Activated T-helper 1 cell treated with anti-CD3 and anti-CD28 coated beads, Interleukin-12 subunit alpha, Interleukin-12 subunit beta, Interleukin-2, Interleukin-4 antibody, amounts not matched to agents 30 ng/mL and 10 ng/mL and 1 ng/mL, durations not matched to agents 14 hours and 24 hours and 36 hours (primary cell): Measurements from ENCODE around the gene CCNJ. TPM values are rescaled to one million over a fixed set of nuclear protein-coding genes. Genes with fewer than 3 reads are reported as not detected.
"Not testable (repeated sequence)": the region's sequence is repeated elsewhere in the genome, so short reads cannot be mapped to it uniquely, and the experiment has no call there.

Experiments
- DNase-seq: peaks from one replicate; pipeline ENCODE4 v3.0.0; 2021; ENCODE audit warnings: low spot score
- H3K27ac Mint-ChIP-seq: one replicate; pipeline ENCODE4 v1.8.0; 2021; ENCODE audit warnings: mild to moderate bottlenecking, mixed read lengths
- H3K27me3 Mint-ChIP-seq: one replicate; pipeline ENCODE4 v1.8.0; 2022; ENCODE audit warnings: mild to moderate bottlenecking, moderate library complexity, mixed read lengths; ENCODE audit not compliant: insufficient read depth
- H3K36me3 Mint-ChIP-seq: one replicate; pipeline ENCODE4 v1.8.0; 2021; ENCODE audit warnings: low read depth, mixed read lengths
- H3K4me1 Mint-ChIP-seq: one replicate; pipeline ENCODE4 v1.8.0; 2021; ENCODE audit warnings: low read depth, mixed read lengths
- H3K4me3 Mint-ChIP-seq: one replicate; pipeline ENCODE4 v1.8.0; 2021; ENCODE audit warnings: mild to moderate bottlenecking, moderate library complexity, mixed read lengths
- H3K9me3 Mint-ChIP-seq: one replicate; pipeline ENCODE4 v1.8.0; 2021; ENCODE audit warnings: mixed read lengths
- intact Hi-C: fragments of 100-400 bp; cut with micrococcal nuclease; formaldehyde crosslinking; loops from one replicate; pipeline ENCODE4 v1.15.1; 2024
- total RNA-seq: library from RNA; stranded (reverse); gene quantifications from 2 replicates; pipeline ENCODE4 v1.2.3, GENCODE V29; 2022

CCNJ gene
- total RNA-seq, 1 donor from 2014 or later, result 9.7 TPM

- intact Hi-C loops, result loop anchor here (5.0 to 10.0 kb wide), 4 partner anchors 254 to 794 kb away; partner anchors contain the start of genes LCOR, SORBS1 and TM9SF3
- DNase-seq, result no peak
- Mint-ChIP-seq H3K27me3 (peaks cover 16% of the 10 kb centered on the region), H3K9me3 (peaks cover 3% of the 10 kb centered on the region), H3K4me1 (peaks cover 24% of the 10 kb centered on the region), H3K36me3 (peaks cover 12% of the 10 kb centered on the region), H3K4me3 (no peak overlapping the region), H3K27ac (no peak overlapping the region)
Observed at GRCh38 chr10:96041146-96041545, 2.2 kb upstream of the CCNJ start.

GRCh38 chr10:96043893-96044715, 721 bp downstream of the CCNJ start:
- Mint-ChIP-seq H3K36me3 (peaks cover 32% of the 10 kb centered on the region), H3K4me3 (peak overlapping the region; percentile 92), H3K9me3 (peaks cover 3% of the 10 kb centered on the region), H3K27ac (peak overlapping the region; percentile 81), H3K27me3 (no peaks in the 10 kb centered on the region), H3K4me1 (peaks cover 50% of the 10 kb centered on the region)
- peak; percentile 38 for DNase-seq
- intact Hi-C loops, result loop anchor here (1.0 to 10.0 kb wide), 10 partner anchors 19 to 791 kb away; partner anchors contain the start of genes CC2D2B, LCOR, SORBS1 and TCTN3

GRCh38 chr10:96044736-96045135, 1.4 kb downstream of the CCNJ start:
- Mint-ChIP-seq H3K4me3 (peak overlapping the region; percentile 92), H3K27me3 (no peaks in the 10 kb centered on the region), H3K9me3 (peaks cover 3% of the 10 kb centered on the region), H3K36me3 (peaks cover 37% of the 10 kb centered on the region), H3K27ac (peak overlapping the region; percentile 81), H3K4me1 (peaks cover 55% of the 10 kb centered on the region)
- intact Hi-C loops, result loop anchor here (1.0 to 10.0 kb wide), 6 partner anchors 19 to 790 kb away; partner anchors contain the start of genes CC2D2B, LCOR, SORBS1 and TM9SF3
- no peak for DNase-seq

GRCh38 chr10:96046546-96046945, 3.2 kb downstream of the CCNJ start:
- Mint-ChIP-seq H3K36me3 (peaks cover 44% of the 10 kb centered on the region), H3K27ac (no peak overlapping the region), H3K4me3 (no peak overlapping the region), H3K9me3 (peaks cover 3% of the 10 kb centered on the region), H3K27me3 (no peaks in the 10 kb centered on the region), H3K4me1 (peaks cover 56% of the 10 kb centered on the region)
- DNase-seq, result no peak
- intact Hi-C loops, result loop anchor here (10.0 kb wide), 3 partner anchors 248 to 788 kb away; partner anchors contain the start of genes LCOR and SORBS1

GRCh38 chr10:96047004-96047649, 3.7 kb downstream of the CCNJ start:
- Mint-ChIP-seq H3K27ac (no peak overlapping the region), H3K4me1 (peaks cover 56% of the 10 kb centered on the region), H3K27me3 (no peaks in the 10 kb centered on the region), H3K36me3 (peaks cover 48% of the 10 kb centered on the region), H3K9me3 (peaks cover 3% of the 10 kb centered on the region), H3K4me3 (no peak overlapping the region)
- intact Hi-C loops, result loop anchor here (10.0 kb wide), 3 partner anchors 248 to 788 kb away; partner anchors contain the start of genes LCOR and SORBS1
- no peak for DNase-seq

- not testable (repeated sequence) for H3K27ac Mint-ChIP-seq, H3K27me3 Mint-ChIP-seq, DNase-seq, H3K9me3 Mint-ChIP-seq, H3K4me3 Mint-ChIP-seq
- H3K36me3 Mint-ChIP-seq, result peaks cover 49% of the 10 kb centered on the region
- H3K4me1 Mint-ChIP-seq, result peaks cover 53% of the 10 kb centered on the region
- intact Hi-C loops, result loop anchor here (10.0 kb wide), 3 partner anchors 247 to 787 kb away; partner anchors contain the start of genes LCOR and SORBS1
Observed at GRCh38 chr10:96047925-96048324, 4.5 kb downstream of the CCNJ start.

GRCh38 chr10:96049340-96049739, 6.0 kb downstream of the CCNJ start:
- intact Hi-C loops, result loop anchor here (10.0 kb wide), 3 partner anchors 245 to 785 kb away; partner anchors contain the start of genes LCOR and SORBS1
- Mint-ChIP-seq H3K4me3 (no peak overlapping the region), H3K27me3 (no peaks in the 10 kb centered on the region), H3K27ac (no peak overlapping the region), H3K36me3 (peaks cover 52% of the 10 kb centered on the region), H3K4me1 (peaks cover 53% of the 10 kb centered on the region), H3K9me3 (no peaks in the 10 kb centered on the region)
- DNase-seq, result no peak

- no peak overlapping the region for H3K4me3 Mint-ChIP-seq
- no peaks in the 10 kb centered on the region for H3K27me3 Mint-ChIP-seq
- no peak overlapping the region for H3K27ac Mint-ChIP-seq
- peaks cover 57% of the 10 kb centered on the region for H3K36me3 Mint-ChIP-seq
- intact Hi-C loops, result no loop called here
- DNase-seq, result no peak
- no peaks in the 10 kb centered on the region for H3K9me3 Mint-ChIP-seq
- H3K4me1 Mint-ChIP-seq, result peaks cover 16% of the 10 kb centered on the region
Observed at GRCh38 chr10:96053985-96054384, 10.6 kb downstream of the CCNJ start.

- DNase-seq, result no peak
- Mint-ChIP-seq H3K27me3 (no peaks in the 10 kb centered on the region), H3K4me1 (peaks cover 10% of the 10 kb centered on the region), H3K9me3 (no peaks in the 10 kb centered on the region), H3K4me3 (no peak overlapping the region), H3K27ac (no peak overlapping the region), H3K36me3 (peaks cover 53% of the 10 kb centered on the region)
- intact Hi-C loops, result no loop called here
Observed at GRCh38 chr10:96056787-96057186, 13.4 kb downstream of the CCNJ start.

GRCh38 chr10:96061232-96061631, 17.8 kb downstream of the CCNJ start:
- Mint-ChIP-seq H3K36me3 (peaks cover 54% of the 10 kb centered on the region), H3K27ac (no peak overlapping the region), H3K4me3 (no peak overlapping the region), H3K27me3 (no peaks in the 10 kb centered on the region), H3K4me1 (peaks cover 37% of the 10 kb centered on the region), H3K9me3 (no peaks in the 10 kb centered on the region)
- intact Hi-C loops, result loop anchor here (5.0 kb wide), 2 partner anchors 194 to 1356 kb away; no protein-coding TSS in a partner anchor
- DNase-seq, result no peak

GRCh38 chr10:96072674-96073073, 29.3 kb downstream of the CCNJ start:
- Mint-ChIP-seq H3K36me3 (peaks cover 5% of the 10 kb centered on the region), H3K4me3 (no peak overlapping the region), H3K9me3 (peaks cover 4% of the 10 kb centered on the region), H3K27me3 (no peaks in the 10 kb centered on the region), H3K27ac (no peak overlapping the region), H3K4me1 (peaks cover 35% of the 10 kb centered on the region)
- no peak for DNase-seq
- intact Hi-C loops, result loop anchor here (1.0 kb wide), 3 partner anchors 9 to 29 kb away; partner anchors contain the start of gene CCNJ

- Mint-ChIP-seq H3K9me3 (peaks cover 4% of the 10 kb centered on the region), H3K27ac (peak overlapping the region; percentile 7)
- intact Hi-C loops, result loop anchor here (1.0 kb wide), 3 partner anchors 10 to 30 kb away; partner anchors contain the start of gene CCNJ
Observed at GRCh38 chr10:96073722-96074121, 30.3 kb downstream of the CCNJ start.

More at GRCh38 chr10:96073722-96074121, 30.3 kb downstream of the CCNJ start:
- H3K4me3 Mint-ChIP-seq, result peak overlapping the region; percentile 2
- H3K4me1 Mint-ChIP-seq, result peaks cover 35% of the 10 kb centered on the region
- peak; percentile 8 for DNase-seq
- H3K27me3 Mint-ChIP-seq, result no peaks in the 10 kb centered on the region
- H3K36me3 Mint-ChIP-seq, result peaks cover 7% of the 10 kb centered on the region
